GM21526 (cell line): Measurements from ENCODE around the gene POMGNT2.
"Not testable (repeated sequence)": the region's sequence is repeated elsewhere in the genome, so short reads cannot be mapped to it uniquely, and the experiment has no call there.

ENCODE experiments used
- ATAC-seq: cut with Tn5 transposase; IDR thresholded peaks from one replicate; pipeline ENCODE4 v1.9.1; 2021; ENCODE audit warnings: moderate library complexity; ENCODE audit not compliant: unreplicated experiment, low FRiP score

The POMGNT2 gene

GRCh38 chr3:43077261-43077660 is 28.6 kb downstream of the POMGNT2 start:
- no peak for ATAC-seq

- ATAC-seq, result no peak
These were observed 29.0 kb downstream of the POMGNT2 start for GRCh38 chr3:43076857-43077256.

GRCh38 chr3:43075904-43076661 is 29.8 kb downstream of the POMGNT2 start:
- no peak for ATAC-seq

- ATAC-seq, result no peak
These were observed 30.8 kb downstream of the POMGNT2 start for GRCh38 chr3:43074901-43075689.

GRCh38 chr3:43074482-43074881 is 31.4 kb downstream of the POMGNT2 start:
- ATAC-seq, result no peak

- ATAC-seq, result no peak
These were observed 32.1 kb downstream of the POMGNT2 start for GRCh38 chr3:43073836-43074220.

GRCh38 chr3:43073116-43073835 is 32.6 kb downstream of the POMGNT2 start:
- no peak for ATAC-seq

GRCh38 chr3:43072361-43072760 is 33.5 kb downstream of the POMGNT2 start:
- no peak for ATAC-seq

GRCh38 chr3:43071313-43071893 is 34.5 kb downstream of the POMGNT2 start:
- no peak for ATAC-seq

- not testable (repeated sequence) for ATAC-seq
These were observed 35.2 kb downstream of the POMGNT2 start for GRCh38 chr3:43070670-43071069.

- no peak for ATAC-seq
These were observed 42.8 kb downstream of the POMGNT2 start for GRCh38 chr3:43063114-43063513.

GRCh38 chr3:43062564-43063040 is 43.3 kb downstream of the POMGNT2 start:
- no peak for ATAC-seq

- ATAC-seq, result no peak
These were observed 43.8 kb downstream of the POMGNT2 start for GRCh38 chr3:43062040-43062563.

GRCh38 chr3:43061101-43061895 is 44.6 kb downstream of the POMGNT2 start:
- no peak for ATAC-seq

GRCh38 chr3:43059456-43059855 is 46.4 kb downstream of the POMGNT2 start:
- no peak for ATAC-seq

GRCh38 chr3:43055806-43056770 is 49.8 kb downstream of the POMGNT2 start:
- ATAC-seq, result no peak

- no peak for ATAC-seq
These were observed 50.5 kb downstream of the POMGNT2 start for GRCh38 chr3:43055393-43055792.

- no peak for ATAC-seq
These were observed 51.1 kb downstream of the POMGNT2 start for GRCh38 chr3:43054754-43055153.

GRCh38 chr3:43053291-43053690 is 52.6 kb downstream of the POMGNT2 start:
- no peak for ATAC-seq
